NCI-H748 (cell line): ENCODE measurements around the gene TMOD4.

Experiments used
- DNase-seq: peaks from one replicate; lab custom pipeline; 2025; ENCODE audit not compliant: unreplicated experiment; lab: John Stamatoyannopoulos, UW

Gene TMOD4

GRCh38 chr1:151143986-151144385 lies 31.8 kb downstream of the TMOD4 start:
- DNase-seq = no peak

GRCh38 chr1:151143057-151143435 lies 32.7 kb downstream of the TMOD4 start:
- no peak for DNase-seq

GRCh38 chr1:151142411-151143056 lies 33.2 kb downstream of the TMOD4 start:
- DNase-seq = no peak

GRCh38 chr1:151137789-151138188 lies 38.0 kb downstream of the TMOD4 start:
- DNase-seq = no peak

GRCh38 chr1:151135433-151136385 lies 40.1 kb downstream of the TMOD4 start:
- no peak for DNase-seq

GRCh38 chr1:151134991-151135390 lies 40.8 kb downstream of the TMOD4 start:
- no peak for DNase-seq

GRCh38 chr1:151134396-151134795 lies 41.4 kb downstream of the TMOD4 start:
- no peak for DNase-seq

GRCh38 chr1:151133018-151133806 lies 42.6 kb downstream of the TMOD4 start:
- no peak for DNase-seq

GRCh38 chr1:151132335-151133017 lies 43.3 kb downstream of the TMOD4 start:
- no peak for DNase-seq

- peak; percentile 36 for DNase-seq
Observed at GRCh38 chr1:151131701-151132334, 44.0 kb downstream of the TMOD4 start.

- peak; percentile 95 for DNase-seq
Observed at GRCh38 chr1:151130987-151131586, 44.7 kb downstream of the TMOD4 start.

GRCh38 chr1:151128800-151129199 lies 47.0 kb downstream of the TMOD4 start:
- DNase-seq = no peak

GRCh38 chr1:151124763-151125403 lies 50.9 kb downstream of the TMOD4 start:
- no peak for DNase-seq
